HFF-Myc (cell line): Measurements from ENCODE around the gene NBPF3.
"Not testable (repeated sequence)": the region's sequence is repeated elsewhere in the genome, so short reads cannot be mapped to it uniquely, and the experiment has no call there.

Experiments
- DNase-seq: peaks from one replicate; pipeline ENCODE4 v3.0.0-alpha.2; 2011; ENCODE audit warnings: low read depth; ENCODE audit errors: extremely low read depth
- H3K4me3 ChIP-seq: replicated peaks from 2 replicates; pipeline ENCODE4 v1.5.1; 2011; ENCODE audit warnings: low read depth, mild to moderate bottlenecking, control low read depth, low read length
- CTCF ChIP-seq: IDR thresholded peaks from 2 replicates; pipeline ENCODE4 v1.5.1; 2012; ENCODE audit warnings: mild to moderate bottlenecking, low read depth, low read length, control low read depth; ENCODE audit errors: missing control alignments

Gene NBPF3

GRCh38 chr1:21510885-21511578 is 71.1 kb downstream of the NBPF3 start:
- H3K4me3 ChIP-seq: no peak overlapping the region
- TF ChIP-seq CTCF: no peak
- DNase-seq: no peak

- TF ChIP-seq CTCF: no peak
- DNase-seq: no peak
Observed at GRCh38 chr1:21511579-21512522, 71.9 kb downstream of the NBPF3 start.

GRCh38 chr1:21514245-21514644 is 74.3 kb downstream of the NBPF3 start:
- no peak for DNase-seq
- TF ChIP-seq CTCF: no peak
- no peak overlapping the region for H3K4me3 ChIP-seq

More at GRCh38 chr1:21511579-21512522, 71.9 kb downstream of the NBPF3 start:
- H3K4me3 ChIP-seq: no peak overlapping the region

GRCh38 chr1:21517161-21517589 is 77.2 kb downstream of the NBPF3 start:
- no peak overlapping the region for H3K4me3 ChIP-seq
- no peak for TF ChIP-seq CTCF
- no peak for DNase-seq

- TF ChIP-seq CTCF: no peak
- DNase-seq: no peak
- no peak overlapping the region for H3K4me3 ChIP-seq
Observed at GRCh38 chr1:21517660-21518480, 77.9 kb downstream of the NBPF3 start.

- no peak for TF ChIP-seq CTCF
- no peak for DNase-seq
Observed at GRCh38 chr1:21518774-21519455, 79.0 kb downstream of the NBPF3 start.

GRCh38 chr1:21519486-21520070 is 79.6 kb downstream of the NBPF3 start:
- not testable (repeated sequence) for DNase-seq

More at GRCh38 chr1:21518774-21519455, 79.0 kb downstream of the NBPF3 start:
- H3K4me3 ChIP-seq: no peak overlapping the region

More at GRCh38 chr1:21519486-21520070, 79.6 kb downstream of the NBPF3 start:
- H3K4me3 ChIP-seq: not testable (repeated sequence)
